Astrocyte (in vitro differentiated cells and primary cell): ENCODE results near the gene IFNA4.

Source experiments
- EZH2 ChIP-seq: IDR thresholded peaks from 2 replicates; pipeline ENCODE4 v1.6.1; 2012; ENCODE audit warnings: mild to moderate bottlenecking, low read length, inconsistent platforms; ENCODE audit not compliant: insufficient read depth
- TF ChIP-seq, protein P1 (sequence below): IDR thresholded peaks from 2 replicates; pipeline ENCODE4 v1.5.1; 2011; ENCODE audit warnings: low read depth, mild to moderate bottlenecking, inconsistent platforms, low read length, moderate library complexity; ENCODE audit not compliant: insufficient read depth

DNA sequence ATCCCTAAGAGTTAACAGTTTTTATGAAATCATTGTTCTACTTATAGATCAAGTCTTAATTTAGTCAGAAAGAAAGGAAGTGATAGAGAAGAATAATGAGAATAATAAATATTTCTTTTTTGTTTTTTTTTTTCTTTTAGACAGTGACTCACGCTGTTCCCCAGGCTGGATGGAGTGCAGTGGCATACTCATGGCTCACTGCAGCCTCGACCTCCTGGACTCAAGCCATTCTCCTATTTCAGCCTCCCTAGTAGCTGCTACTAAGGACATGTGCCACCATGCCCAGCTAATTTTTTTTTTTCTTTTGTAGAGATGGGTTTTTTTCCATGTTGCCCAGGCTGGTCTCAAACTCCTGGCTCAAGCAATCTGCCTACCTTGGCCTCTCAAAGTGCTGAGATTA lies 31.9 kb downstream of the IFNA4 start:
- TF ChIP-seq, protein P1, sequence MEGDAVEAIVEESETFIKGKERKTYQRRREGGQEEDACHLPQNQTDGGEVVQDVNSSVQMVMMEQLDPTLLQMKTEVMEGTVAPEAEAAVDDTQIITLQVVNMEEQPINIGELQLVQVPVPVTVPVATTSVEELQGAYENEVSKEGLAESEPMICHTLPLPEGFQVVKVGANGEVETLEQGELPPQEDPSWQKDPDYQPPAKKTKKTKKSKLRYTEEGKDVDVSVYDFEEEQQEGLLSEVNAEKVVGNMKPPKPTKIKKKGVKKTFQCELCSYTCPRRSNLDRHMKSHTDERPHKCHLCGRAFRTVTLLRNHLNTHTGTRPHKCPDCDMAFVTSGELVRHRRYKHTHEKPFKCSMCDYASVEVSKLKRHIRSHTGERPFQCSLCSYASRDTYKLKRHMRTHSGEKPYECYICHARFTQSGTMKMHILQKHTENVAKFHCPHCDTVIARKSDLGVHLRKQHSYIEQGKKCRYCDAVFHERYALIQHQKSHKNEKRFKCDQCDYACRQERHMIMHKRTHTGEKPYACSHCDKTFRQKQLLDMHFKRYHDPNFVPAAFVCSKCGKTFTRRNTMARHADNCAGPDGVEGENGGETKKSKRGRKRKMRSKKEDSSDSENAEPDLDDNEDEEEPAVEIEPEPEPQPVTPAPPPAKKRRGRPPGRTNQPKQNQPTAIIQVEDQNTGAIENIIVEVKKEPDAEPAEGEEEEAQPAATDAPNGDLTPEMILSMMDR: no peak
- no peak for TF ChIP-seq EZH2
